GM21528 (cell line): ENCODE data around the gene ARL14EPL.

Experiments used
- ATAC-seq: cut with Tn5 transposase; IDR thresholded peaks from one replicate; pipeline ENCODE4 v1.9.1; 2021; ENCODE audit warnings: mild to moderate bottlenecking, moderate library complexity; ENCODE audit not compliant: unreplicated experiment, low FRiP score

Gene ARL14EPL

GRCh38 chr5:116032094-116032517 is at the start of gene ARL14EPL:
Gene ARL14EPL, plus strand, starts transcription at chr5:116032472. Its CDS starts 18,994 bp downstream, at chr5:116051466.
- ATAC-seq, result no peak

GRCh38 chr5:115983519-115983918 is 48.8 kb upstream of the ARL14EPL start:
- ATAC-seq, result no peak

DNA sequence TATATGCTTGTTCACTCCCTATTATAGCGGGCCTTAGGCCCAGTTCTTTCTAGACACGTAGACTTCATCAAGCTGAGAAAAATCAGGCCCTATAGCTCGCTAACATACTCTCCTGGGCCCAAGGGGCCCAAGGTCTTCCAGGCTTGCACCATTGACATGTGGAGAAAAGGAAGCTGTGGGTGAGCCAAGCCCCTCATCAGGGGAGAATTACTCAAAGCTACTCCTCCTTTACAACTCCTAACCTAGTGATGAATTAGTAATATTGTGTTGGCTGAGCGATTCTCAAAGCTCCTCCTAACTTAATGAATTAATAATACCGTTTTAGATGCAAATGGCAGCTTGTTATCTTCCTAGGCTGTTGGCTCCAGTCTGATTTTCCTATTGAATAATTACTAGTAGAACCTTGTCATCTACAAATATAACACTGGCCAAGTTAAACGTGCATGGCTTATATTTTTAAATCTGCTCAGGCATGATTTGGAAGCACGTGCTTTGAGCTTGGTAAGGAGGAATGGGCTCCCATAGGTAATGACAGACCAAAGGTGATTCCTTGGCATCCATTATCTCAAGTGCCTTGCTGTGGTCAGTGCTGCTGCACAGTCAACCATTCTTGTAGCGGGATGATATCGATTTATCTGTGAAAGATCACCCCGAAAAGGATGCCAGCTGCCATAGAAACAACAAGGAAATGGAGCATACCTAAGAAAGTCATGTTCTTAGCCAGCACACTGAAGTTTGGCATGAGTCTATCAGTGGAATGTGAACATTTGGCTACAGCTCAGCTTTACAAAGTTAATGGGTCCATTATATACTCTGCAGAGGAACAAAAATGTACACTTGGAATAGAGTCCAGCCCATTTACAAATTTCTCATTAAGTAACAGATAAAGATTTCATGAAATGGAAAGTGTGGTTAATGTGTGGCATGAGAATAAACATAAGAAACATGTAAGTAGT is 46.2 kb upstream of the ARL14EPL start:
- ATAC-seq, result no peak

GRCh38 chr5:115988002-115988401 is 44.3 kb upstream of the ARL14EPL start:
- no peak for ATAC-seq

DNA sequence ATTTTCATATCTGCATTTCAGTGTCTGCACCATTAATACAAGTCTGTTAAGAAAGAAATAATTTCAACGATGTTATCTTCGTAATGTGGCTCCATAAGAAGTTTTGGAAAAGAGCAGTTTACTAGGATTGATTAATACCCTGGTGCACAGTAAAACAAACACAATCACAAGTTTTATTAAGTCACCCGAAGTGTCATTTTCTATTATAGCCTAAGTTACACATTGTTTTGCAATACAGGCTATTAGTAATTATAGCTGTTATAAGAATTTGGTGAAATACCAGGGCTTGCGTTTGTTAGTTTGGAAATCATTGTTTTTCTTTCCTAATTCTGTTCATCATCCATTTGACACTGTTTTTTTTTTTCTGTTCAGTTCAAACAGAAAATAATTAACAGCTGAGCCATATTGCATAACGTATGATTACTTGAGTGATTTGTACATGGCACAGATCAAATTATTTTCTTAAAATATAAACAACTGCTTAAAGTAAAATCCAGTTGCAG is 39.4 kb upstream of the ARL14EPL start:
- ATAC-seq, result no peak

DNA sequence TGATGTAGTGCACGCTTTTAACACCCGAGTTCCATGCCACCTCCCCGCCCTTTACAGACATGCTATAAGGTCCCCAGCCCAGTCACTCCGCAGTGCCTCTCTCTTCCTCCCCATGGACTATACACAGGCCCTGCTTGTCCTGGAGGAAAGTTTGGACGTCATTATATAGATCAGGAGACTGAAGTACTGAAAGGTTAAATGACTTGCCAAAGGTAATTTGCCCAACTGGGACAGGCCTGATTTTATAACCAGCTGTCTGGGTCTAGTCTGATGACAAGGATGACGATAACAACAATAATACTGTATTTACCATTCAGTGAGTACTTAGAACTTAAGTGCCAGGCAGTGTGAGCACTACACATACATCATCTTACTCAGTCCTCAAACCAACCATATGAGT is 36.9 kb upstream of the ARL14EPL start:
- no peak for ATAC-seq

DNA sequence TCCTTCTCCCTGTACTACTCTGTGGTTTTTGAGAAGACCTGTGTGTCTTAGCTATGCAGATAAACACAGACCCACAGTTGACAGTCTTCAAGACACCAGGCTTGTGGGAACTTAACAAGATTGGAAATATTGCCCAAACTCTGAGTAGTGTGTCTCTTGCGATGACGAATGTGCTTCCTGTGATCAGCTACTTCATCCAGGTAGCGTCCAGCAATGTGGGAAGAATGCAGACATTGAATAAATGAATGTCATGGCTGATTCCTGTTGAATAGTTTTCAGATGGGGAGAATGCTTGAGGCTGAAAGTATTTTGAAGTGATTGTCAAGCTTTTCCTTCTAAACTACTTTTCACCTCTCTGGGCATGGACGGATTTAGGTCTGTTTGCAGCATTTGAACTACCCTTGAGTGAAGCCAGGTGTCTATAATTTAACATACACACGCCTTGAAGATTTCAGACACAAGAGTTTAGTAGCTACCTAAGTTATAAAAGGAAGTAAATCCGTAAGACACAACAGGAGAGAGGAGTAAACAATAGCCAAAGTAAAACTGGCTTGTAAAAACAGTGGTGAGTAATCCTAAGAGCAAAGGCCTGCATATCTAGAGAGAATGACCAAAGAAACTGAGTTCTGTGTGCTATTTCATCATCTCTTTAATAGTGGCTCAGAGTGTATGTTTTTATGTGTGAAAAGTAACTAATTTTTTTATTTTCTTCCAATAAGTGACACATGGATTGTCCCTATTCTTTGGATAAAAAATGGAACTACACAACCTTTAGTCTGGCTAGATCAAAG is 30.0 kb upstream of the ARL14EPL start:
- no peak for ATAC-seq

GRCh38 chr5:116004248-116004647 is 28.0 kb upstream of the ARL14EPL start:
- no peak for ATAC-seq

DNA sequence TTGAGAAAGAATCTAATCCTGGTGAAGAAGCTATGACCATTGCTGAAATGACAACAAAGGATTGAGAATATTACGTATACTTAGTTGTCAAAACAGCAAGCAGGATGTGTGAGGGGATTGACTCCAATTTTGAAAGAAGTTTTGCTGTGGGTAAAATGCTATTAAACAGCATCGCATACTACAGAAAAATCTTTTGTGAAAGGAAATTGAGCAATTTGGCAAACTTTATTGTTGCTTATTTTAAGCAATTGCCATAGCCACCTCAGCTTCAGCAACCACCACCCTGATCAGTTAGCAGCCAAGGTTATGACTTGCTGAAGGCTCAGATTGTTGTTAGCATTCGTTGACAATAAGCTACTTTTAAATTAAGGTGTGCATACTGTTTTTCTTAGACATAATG is 22.5 kb upstream of the ARL14EPL start:
- ATAC-seq, result no peak

GRCh38 chr5:116011046-116011445 is 21.2 kb upstream of the ARL14EPL start:
- no peak for ATAC-seq

DNA sequence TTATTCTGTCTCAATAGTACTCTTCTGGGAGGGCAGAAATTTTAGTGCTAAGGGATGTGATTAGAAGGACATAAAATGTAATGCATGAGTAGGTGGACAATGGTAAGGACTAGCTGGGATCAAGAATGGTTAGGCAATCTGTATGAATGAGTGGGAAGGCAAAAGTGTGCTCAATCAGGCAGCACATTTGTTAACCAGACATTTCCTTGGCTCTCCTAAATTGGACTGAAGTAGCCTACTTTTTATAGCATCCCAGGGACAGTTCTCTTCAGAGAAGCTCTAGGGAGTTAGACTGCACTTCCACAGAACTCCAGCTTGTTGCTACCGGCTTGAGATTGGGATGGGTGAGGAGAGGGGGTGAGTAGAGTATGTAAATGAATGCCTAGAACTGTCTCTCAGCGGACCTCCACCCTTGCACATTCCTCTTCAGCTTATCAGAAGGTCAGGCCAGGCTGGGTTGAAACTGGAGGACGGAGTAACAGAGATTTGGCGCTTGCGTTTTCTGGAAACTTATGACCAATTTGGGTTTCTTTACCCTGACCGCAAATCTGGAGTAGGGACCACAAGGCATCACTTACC is 19.0 kb upstream of the ARL14EPL start:
- no peak for ATAC-seq

GRCh38 chr5:116013936-116014335 is 18.3 kb upstream of the ARL14EPL start:
- ATAC-seq, result no peak

DNA sequence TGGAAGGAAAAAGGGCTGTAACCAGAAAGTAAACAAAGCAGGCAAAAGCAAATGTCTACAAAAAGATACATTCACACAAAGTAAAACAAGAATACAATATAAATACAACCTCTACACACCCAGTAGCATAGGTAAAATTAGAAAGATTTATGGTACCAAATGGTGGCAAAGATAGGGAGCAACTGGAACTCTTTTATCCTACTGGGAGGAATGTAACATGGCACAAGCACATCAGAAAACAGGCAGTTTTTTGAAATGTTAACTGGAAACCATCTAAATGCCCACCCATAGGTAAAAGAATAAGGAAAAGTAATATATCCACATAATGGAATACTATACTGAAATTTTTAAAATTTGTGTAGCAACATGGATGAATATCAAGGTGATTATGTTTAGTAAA is 8.7 kb upstream of the ARL14EPL start:
- no peak for ATAC-seq

GRCh38 chr5:116025866-116026265 is 6.4 kb upstream of the ARL14EPL start:
- ATAC-seq, result no peak

DNA sequence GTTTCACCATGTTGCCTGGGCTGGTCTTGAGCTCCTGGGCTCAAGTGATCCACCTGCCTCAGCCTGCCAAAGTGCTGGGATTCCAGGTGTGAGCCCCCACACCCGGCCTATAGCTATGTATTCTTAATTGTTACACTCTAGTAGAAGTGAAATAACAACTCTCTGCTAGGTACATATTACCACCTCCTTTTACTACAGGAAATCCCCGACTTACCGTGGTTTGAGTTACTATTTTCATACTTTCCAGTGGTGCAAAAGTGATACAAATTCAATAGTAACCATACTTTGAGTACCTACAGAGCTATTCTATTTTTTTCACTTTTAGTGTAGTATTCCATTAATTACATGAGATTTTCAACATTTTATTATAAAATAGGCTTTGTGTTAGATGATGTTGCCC is 719 bp downstream of the ARL14EPL start:
- peak; percentile 41 for ATAC-seq

- no peak for ATAC-seq
Observed at GRCh38 chr5:116035123-116035522, 2.9 kb downstream of the ARL14EPL start.

DNA sequence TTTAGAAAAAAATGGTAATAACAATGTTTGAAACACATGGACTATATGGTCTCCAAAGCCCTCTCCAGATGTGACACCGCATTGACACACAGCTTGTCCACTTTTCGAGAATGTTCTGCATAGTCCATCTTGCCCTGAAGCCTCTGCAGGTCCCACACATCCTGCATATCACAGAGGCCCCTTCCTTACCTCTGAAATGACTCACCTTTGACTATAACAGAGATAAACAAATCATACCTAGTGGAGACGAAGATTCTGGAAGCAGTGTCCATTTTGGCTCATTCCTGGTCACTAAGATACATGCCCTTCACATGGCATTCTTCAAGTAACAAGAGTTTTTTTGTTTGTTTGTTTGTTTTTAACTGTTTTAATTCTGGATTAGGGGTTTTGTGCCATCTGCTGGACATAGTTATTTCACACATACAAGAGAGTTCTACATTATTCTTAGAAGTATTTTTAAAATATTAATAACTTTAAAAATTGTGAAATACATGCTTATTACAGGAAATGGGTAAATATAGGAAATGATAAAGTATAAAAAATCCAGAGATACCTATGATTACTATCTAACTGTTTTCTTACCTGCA is 5.1 kb downstream of the ARL14EPL start:
- no peak for ATAC-seq

DNA sequence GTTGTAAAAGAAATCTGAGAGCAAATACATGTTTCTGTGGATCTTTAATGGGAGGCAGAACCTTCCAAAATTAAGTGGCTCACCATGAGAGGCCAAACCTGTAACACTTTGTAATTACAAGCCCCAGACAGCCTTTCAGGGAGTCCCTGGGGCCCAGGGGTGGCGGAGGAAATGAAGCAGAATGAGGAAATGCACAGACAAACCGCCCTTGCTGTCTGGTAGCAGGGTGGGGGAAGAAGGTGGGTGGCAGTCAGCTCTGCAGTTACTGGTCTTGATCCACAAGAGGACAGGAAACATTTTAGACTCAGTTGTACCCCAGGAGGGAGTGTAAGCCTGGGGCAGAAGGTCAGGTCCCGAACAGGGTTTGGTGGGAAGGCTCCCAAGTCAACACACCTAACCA is 6.5 kb downstream of the ARL14EPL start:
- peak; percentile 84 for ATAC-seq

GRCh38 chr5:116042375-116042774 is 10.1 kb downstream of the ARL14EPL start:
- ATAC-seq, result no peak

DNA sequence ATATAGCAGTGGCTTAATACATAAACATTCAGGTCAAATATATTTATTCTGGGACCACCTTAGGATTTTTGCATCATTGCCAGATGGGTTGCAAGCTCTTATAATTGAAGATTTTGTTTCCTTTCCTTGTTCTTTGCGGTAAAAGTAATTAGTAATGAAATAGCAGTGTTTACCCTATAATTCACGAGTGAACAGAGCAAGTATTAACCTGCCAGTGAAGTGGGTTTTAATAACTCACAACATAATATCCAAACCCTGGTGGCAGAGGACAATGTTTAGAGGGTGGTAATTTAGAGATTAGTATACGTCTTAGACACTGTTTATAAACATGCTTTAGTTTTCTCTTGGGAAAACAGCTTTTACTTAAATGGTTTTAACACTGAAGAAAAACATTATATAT is 11.8 kb downstream of the ARL14EPL start:
- no peak for ATAC-seq

- no peak for ATAC-seq
Observed at GRCh38 chr5:116045821-116046220, 13.5 kb downstream of the ARL14EPL start.
